Stimulated activated effector memory CD8-positive, alpha-beta T cell treated with anti-CD3 and anti-CD28 coated beads, Interleukin-12 subunit alpha, Interleukin-12 subunit beta, amount 100 ng/mL, for 72 hours (primary cell): Measurements from ENCODE around the gene NPC2.

ENCODE experiments used
- ATAC-seq: fragments of 150-1000 bp; cut with Tn5 transposase; 2 replicates; pipeline ENCODE4 v1.10.0; 2021
- DNase-seq, 2 donors: peaks; one replicate each; pipeline ENCODE4 v3.0.0; 2021 to 2022; ENCODE audit warnings: low spot score in 2 of 2
- H3K27ac Mint-ChIP-seq: one replicate; pipeline ENCODE4 v1.8.0; 2022; ENCODE audit warnings: mild to moderate bottlenecking, mixed read lengths
- H3K36me3 Mint-ChIP-seq: one replicate; pipeline ENCODE4 v1.8.0; 2022; ENCODE audit warnings: mild to moderate bottlenecking, mixed read lengths
- H3K4me1 Mint-ChIP-seq: one replicate; pipeline ENCODE4 v1.8.0; 2022; ENCODE audit warnings: mixed read lengths
- H3K4me3 Mint-ChIP-seq: one replicate; pipeline ENCODE4 v1.8.0; 2022; ENCODE audit warnings: mild to moderate bottlenecking, mixed read lengths
- H3K9me3 Mint-ChIP-seq: one replicate; pipeline ENCODE4 v1.8.0; 2022; ENCODE audit warnings: mixed read lengths

Gene NPC2

DNA sequence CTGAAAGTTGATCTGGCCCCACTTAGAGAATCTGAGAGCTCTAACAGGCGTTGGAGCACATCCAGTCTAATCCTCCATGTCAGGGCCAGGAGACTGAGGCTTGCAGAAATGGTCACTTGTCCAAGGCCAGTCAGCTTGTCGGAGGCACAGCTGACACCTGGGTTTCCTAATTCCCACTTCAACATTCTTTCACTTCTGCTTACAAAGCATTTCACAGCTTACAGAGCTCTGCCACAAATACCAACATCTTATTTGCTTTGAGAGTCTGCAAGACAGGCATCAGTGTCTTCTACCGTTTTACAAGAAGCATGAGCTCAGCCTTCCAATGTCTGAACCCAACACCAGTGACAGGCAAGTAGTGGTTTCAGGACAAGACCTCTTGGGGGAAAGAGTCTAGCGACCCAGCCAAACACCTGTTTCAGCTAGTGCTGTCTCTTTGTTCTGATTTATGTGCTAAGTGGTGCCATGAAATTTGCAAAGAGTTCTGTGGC is 32.3 kb upstream of the NPC2 start:
- H3K4me3 Mint-ChIP-seq: no peak overlapping the region
- H3K36me3 Mint-ChIP-seq: no peaks in the 10 kb centered on the region
- no peak overlapping the region for H3K27ac Mint-ChIP-seq
- no peaks in the 10 kb centered on the region for H3K9me3 Mint-ChIP-seq
- ATAC-seq: no peak
- H3K4me1 Mint-ChIP-seq: no peaks in the 10 kb centered on the region
- no peak for DNase-seq

DNA sequence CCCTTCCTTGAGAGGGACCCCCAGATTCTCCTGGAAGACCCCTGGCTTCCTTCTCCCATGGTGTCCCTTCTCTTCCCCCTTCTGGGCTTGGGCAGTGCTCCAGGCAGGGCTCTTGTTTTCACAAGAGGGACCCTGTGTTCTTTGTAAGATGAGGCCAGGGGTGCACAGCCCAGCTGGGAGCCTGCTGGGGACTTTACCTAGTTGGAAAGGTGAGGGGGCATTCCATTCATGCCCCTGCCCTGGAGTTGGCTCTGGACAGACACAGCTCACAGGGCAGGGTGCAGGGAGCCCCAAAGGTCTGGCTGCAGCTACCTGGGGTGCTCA is 31.7 kb upstream of the NPC2 start:
- Mint-ChIP-seq H3K4me1 (no peaks in the 10 kb centered on the region), H3K27ac (no peak overlapping the region), H3K36me3 (no peaks in the 10 kb centered on the region), H3K9me3 (no peaks in the 10 kb centered on the region), H3K4me3 (no peak overlapping the region)
- DNase-seq (no peak), ATAC-seq (no peak)

DNA sequence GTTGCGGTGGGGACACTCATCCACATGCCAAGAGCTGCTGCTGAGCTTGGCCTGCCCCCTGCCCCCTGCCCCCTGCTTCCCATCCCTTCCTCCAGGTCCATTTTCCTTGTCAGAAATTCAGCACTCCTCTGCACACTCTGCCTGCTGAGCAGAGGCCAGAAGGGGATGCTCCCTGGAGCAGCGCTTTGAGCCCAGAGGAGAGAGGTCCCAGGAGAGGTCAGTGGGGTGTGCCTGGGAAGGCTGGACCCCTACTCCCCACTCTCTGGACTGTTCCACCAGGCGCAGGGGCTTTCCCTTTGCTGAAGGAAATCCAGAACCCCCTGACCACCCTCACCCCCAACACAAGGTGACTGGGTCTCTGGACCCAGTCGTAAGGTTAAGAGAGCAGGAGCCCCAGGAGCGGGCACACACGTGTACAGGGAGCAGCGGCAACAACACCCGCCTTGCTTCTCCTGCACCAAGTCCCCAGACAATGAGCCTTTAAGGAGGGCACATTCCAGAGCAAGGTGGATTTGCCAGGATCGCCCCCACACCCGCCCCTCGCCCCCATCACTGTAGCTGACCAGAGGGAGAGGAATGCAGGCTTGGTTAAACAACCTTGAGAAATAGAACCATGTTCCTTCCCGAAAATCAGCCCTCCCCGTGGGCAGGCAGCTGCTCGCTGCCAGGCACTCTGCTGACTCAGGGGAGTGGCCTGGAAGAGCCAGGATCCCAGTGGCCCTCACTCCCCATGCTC is 31.1 kb upstream of the NPC2 start:
- Mint-ChIP-seq H3K9me3 (no peaks in the 10 kb centered on the region), H3K36me3 (no peaks in the 10 kb centered on the region), H3K4me3 (no peak overlapping the region), H3K4me1 (no peaks in the 10 kb centered on the region), H3K27ac (no peak overlapping the region)
- ATAC-seq (no peak), DNase-seq (no peak)

DNA sequence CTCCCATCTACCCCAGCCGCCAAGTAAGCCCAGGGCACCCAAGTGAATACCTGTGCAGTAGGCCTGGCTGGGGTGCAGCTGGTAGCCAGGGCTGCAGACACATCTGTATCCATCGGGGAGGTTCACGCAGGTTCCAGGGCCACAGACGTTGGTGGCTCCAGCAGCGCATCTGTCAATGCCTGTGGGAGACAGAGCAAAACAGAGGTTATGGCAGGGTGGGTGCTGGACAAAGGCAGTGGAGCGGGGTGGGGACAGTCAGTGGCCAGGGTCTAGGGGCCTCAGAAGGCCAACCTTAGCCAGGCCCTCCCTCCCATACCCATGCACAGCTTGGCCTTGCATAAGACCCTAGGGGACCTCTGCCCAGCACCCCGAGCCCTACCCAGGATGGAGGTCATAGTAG is 29.6 kb upstream of the NPC2 start:
- Mint-ChIP-seq H3K9me3 (no peaks in the 10 kb centered on the region), H3K27ac (no peak overlapping the region), H3K4me3 (no peak overlapping the region), H3K4me1 (peaks cover 5% of the 10 kb centered on the region), H3K36me3 (no peaks in the 10 kb centered on the region)
- DNase-seq (no peak), ATAC-seq (no peak)

DNA sequence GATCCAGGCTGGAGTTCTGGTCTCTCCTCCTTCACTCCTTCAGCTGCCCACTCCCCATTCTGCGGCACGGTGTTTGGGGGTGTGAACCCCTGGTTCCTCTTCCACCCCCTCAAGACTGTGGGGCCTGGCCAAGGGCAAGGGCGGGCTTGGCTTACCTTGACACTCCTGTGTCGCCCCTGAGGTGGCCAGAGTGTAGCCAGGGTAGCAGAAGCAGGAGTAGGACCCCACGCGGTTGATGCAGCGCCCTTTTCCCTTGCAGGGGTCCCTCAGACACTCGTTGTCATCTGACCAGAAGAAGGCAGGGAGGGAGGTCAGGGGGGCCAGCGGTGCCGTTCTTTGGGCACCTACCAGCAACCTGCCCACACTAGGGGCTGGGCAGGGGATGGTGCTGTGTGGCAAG is 28.7 kb upstream of the NPC2 start:
- Mint-ChIP-seq H3K9me3 (no peaks in the 10 kb centered on the region), H3K4me3 (no peak overlapping the region), H3K27ac (no peak overlapping the region), H3K4me1 (peaks cover 5% of the 10 kb centered on the region), H3K36me3 (no peaks in the 10 kb centered on the region)
- no peak for DNase-seq
- ATAC-seq: no peak

DNA sequence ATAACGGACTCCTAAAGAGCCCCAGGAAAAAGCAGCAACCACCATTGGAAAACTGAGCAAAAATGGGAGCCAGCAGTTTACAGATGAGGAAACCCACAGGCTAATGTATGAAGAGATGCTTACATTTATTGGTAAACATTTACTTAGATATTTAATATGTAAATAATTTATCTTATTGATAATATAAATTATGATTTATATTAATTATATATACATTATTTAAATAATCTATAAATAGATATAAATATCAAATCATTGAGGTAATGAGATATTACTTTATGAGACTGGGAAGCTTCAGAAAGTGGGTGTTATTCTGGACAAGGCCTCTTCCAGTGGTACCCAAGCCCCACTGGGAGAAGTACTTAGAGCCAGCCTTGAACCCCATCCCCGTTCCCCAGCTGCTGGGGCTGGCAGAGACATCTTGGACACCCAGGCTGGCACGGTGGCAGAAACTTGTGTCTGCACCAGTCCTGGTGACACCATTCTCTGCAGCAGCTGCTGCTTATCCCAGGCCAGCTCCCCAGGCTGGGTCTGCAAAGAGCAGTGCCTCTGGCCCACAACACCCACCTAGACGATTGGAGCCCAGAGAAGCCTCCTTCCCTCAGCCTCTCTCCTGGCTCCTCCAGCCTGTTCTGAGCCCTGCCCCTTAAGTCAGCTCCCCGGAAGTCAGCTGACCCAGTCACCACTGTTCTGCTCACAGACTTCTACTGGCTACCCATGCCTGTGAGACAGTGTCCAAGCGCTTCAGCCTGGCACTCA is 26.4 kb upstream of the NPC2 start:
- Mint-ChIP-seq H3K4me3 (no peak overlapping the region), H3K4me1 (peaks cover 9% of the 10 kb centered on the region), H3K36me3 (no peaks in the 10 kb centered on the region), H3K9me3 (no peaks in the 10 kb centered on the region), H3K27ac (no peak overlapping the region)
- DNase-seq (no peak), ATAC-seq (no peak)

DNA sequence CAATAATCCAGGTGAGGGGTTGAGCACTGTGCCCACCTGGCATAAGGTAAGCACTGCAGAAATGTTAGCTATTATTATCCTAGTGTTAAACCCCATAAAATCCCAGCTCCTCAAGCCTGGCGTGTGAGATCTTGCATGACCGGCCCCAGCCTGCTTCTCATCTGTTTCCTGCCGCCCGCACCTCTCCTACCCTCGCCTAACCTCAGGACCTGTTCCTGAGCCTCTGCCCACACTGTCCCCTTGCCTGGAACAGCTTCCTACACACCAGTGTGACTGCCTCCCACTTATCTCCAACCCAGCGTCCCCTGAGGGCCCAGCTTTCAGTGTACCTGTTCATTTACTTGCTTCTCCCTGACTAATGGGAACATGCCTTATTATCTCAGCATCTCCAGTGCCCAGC is 25.1 kb upstream of the NPC2 start:
- no peak for DNase-seq
- Mint-ChIP-seq H3K36me3 (no peaks in the 10 kb centered on the region), H3K4me1 (peaks cover 11% of the 10 kb centered on the region), H3K4me3 (no peak overlapping the region), H3K9me3 (no peaks in the 10 kb centered on the region), H3K27ac (no peak overlapping the region)
- ATAC-seq: no peak

DNA sequence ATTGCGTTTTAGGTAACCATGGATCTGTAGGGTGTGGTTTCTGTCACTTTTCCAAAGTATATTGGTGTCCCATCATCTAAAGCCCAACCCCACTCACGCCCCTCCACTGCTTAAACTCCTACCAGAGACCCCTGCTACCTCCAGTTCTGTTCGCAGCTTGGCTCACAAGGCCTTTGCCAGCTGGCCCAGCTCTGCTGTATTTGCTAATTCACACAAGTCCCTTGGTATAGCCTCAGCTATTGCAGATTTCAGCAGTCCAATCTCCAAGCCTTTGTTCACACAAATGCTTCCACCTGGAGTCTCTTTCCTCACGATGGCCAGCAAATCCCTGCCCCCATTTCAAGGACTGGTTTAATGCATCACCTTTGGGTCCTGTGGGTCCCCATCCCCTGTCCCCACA is 24.6 kb upstream of the NPC2 start:
- DNase-seq: no peak
- no peak for ATAC-seq
- no peak overlapping the region for H3K27ac Mint-ChIP-seq

DNA sequence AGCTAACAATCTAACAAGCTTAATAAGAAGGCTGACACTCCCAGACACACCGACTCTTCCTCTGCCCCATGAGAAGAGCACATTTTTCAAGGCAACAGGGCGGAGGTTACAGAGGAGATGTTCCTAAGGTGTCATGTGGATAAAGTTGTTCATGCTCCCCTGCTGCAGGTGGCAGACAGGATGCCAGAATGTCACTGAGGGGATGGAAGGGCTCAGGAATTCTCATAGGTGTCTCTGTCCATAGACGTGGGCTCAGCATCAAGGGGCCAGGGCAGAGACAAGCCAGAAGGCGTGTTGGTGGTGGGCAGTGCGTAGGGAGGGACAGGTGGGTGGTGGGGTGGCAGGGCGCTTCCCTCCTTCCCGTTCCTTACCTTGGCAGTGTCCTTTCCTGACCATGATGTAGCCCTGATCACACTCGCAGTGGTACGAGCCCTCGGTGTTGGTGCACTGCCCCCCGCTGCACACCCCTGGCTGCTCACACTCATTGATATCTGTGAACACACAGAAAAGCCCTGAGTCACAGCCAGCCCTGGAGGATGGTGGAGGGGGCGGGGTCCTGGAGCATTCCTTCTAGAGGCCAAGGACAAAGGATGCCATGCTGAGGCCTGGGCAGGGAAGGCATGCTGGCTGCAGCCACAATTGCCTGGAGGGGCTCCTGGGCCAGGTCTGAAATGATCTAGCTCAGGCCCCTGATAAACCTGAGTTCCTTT is 23.5 kb upstream of the NPC2 start:
- DNase-seq (no peak), ATAC-seq (no peak)
- Mint-ChIP-seq H3K9me3 (no peaks in the 10 kb centered on the region), H3K36me3 (no peaks in the 10 kb centered on the region), H3K4me3 (no peak overlapping the region), H3K27ac (no peak overlapping the region), H3K4me1 (peaks cover 11% of the 10 kb centered on the region)

More for the DNA sequence above, 24.6 kb upstream of the NPC2 start:
- no peaks in the 10 kb centered on the region for H3K9me3 Mint-ChIP-seq
- H3K4me3 Mint-ChIP-seq: no peak overlapping the region
- H3K4me1 Mint-ChIP-seq: peaks cover 11% of the 10 kb centered on the region
- H3K36me3 Mint-ChIP-seq: no peaks in the 10 kb centered on the region

DNA sequence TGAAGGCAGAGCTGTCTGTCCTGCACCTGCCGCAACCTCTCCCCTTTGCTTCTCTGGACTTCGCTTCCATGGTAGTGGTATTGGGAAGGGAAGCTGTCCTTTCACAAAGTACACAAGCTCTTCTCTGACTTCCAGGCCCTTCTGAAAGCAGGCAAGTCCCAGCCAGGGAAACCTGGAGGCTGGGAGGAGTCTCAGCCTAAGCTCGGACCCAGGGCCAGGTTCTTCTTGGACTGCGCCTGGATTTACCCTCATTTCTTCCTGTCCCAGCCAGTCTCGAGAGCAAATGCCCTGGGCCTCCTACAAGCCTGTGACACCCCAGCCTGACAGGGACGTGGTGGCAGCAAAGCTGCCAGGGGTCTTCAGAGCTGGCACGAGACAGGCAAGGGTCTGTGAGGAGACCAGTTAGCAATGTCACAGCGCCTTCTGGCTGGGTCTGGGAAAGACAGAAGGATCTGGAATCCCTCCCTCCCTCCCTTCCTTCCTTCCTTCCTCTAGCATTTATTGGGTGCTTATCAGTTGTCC is 22.8 kb upstream of the NPC2 start:
- DNase-seq (no peak), ATAC-seq (no peak)
- H3K9me3 Mint-ChIP-seq: no peaks in the 10 kb centered on the region
- peaks cover 11% of the 10 kb centered on the region for H3K4me1 Mint-ChIP-seq
- H3K27ac Mint-ChIP-seq: no peak overlapping the region
- H3K4me3 Mint-ChIP-seq: no peak overlapping the region
- H3K36me3 Mint-ChIP-seq: no peaks in the 10 kb centered on the region

DNA sequence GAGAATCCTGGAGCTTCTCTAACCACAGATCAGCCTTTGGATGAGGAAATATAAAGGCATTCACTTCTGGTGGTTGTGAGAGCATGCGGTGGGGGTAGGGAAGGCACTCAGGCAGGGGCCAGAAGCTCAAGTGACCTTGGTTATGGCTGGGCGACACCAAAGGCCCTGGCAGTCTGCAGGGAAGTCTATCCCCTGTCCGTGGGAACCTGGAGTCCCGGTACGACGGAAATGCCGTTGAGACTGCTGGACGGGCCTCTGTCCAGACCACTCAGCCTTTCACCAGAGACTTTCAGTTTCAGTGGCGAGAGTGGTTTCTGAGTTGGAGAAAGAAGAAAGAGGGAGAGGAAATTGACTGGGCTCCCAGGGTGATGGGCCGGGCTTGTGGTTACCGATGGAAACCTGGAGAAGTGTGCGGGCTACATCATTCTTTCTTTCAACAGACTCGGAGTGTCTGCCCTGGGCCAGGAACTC is 21.4 kb upstream of the NPC2 start:
- Mint-ChIP-seq H3K36me3 (no peaks in the 10 kb centered on the region), H3K4me3 (no peak overlapping the region), H3K9me3 (no peaks in the 10 kb centered on the region), H3K27ac (no peak overlapping the region), H3K4me1 (peaks cover 11% of the 10 kb centered on the region)
- ATAC-seq: no peak
- DNase-seq: no peak

DNA sequence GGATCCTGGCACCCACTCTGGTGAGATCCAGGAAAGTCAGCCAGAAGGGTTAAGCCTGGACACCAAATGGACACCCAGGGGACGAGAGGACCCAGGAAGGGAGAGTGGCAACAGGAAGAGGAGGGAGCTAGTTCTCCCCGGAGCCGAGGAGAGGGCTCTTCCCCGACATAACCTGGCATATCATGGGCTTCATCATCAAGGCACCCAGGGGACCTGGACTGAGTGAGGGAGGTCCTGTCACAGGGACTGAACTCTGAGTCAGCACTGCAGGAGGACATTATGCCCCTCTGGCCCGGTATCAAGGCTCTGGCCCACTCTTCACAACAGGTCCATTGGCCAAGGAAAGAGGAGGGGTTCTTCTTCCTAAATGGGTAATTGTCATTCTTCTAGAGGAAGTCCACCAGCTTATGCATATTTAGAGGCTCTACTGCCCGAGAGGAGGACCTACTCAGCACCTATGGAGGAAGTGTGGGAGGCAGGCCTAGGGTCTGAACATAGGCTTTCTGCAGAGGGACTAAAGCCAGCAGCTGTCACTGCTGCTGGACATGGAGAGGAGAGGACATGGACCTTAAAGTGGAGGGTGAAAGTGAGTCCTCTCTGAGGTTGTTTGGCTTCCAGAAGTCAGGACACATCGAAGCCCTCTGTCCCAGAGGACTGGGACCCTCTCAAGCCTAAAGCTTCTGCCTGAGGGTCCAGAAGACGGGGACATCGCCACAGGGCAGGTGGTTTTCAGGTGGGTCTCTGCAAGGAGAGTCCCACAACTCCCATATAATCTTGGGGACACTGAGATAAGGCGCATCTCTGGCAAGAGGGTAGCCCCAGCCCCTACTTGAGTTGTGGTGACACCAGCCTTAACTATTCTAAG is 19.1 kb upstream of the NPC2 start:
- Mint-ChIP-seq H3K27ac (no peak overlapping the region), H3K9me3 (no peaks in the 10 kb centered on the region), H3K36me3 (no peaks in the 10 kb centered on the region), H3K4me3 (no peak overlapping the region), H3K4me1 (peaks cover 11% of the 10 kb centered on the region)
- ATAC-seq (no peak), DNase-seq (no peak)

DNA sequence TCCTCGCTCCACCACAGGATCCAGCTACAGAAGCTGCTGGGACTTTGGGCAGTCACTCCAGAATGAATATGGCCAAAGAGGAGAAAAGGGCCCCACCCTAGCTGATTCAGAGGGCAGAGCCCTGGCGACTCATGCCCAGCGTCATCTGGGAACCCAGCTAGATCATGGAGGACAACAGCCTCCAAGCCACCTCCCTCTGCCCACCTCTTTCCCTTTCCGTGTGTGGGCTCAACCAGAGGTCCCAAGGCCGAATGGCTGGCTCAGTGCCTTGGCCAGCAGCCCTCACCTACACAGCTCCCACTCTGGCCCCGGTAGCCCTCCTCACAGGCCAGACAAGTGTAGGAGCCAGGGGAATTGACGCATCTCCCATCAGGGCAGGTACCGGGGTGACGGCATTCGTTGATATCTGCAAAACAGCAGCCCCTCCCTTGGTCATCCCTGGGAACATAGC is 17.9 kb upstream of the NPC2 start:
- no peak overlapping the region for H3K27ac Mint-ChIP-seq
- H3K36me3 Mint-ChIP-seq: no peaks in the 10 kb centered on the region
- DNase-seq (no peak), ATAC-seq (no peak)
- no peak overlapping the region for H3K4me3 Mint-ChIP-seq
- H3K9me3 Mint-ChIP-seq: no peaks in the 10 kb centered on the region
- H3K4me1 Mint-ChIP-seq: peaks cover 11% of the 10 kb centered on the region

DNA sequence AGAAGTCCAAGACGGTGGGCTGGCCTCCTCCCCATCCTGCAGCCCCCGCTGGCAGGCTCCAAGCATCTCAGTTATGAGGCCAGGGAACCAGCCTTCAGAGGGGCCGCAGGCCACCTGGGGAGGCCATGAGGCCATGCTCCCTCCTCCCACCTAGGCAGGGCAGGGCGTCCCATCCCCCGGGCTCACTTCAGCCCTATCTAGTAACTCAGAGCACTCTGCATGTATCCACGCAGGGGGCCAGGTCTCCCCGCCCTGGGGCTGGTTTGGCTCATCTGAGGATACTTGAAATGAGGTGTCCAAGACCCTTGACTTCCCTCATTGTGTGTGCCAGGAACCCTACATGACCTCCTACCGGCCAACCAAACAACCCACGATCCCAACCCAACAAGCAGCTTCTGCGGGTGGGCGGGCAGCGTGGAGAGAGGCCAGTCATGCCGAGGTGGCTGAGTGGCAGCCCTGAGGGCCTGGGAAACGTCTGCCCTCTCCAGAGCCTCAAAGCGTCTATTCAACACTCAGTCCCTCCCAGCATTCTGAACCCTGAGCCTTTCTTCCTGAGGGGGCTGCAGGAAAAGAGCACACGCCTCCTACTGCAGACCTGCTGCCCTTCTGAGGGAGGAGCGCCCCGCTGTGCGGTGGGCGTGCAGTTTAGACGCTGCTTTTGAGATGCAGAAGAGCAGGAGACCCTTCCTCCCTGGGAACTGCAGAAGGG is 17.3 kb upstream of the NPC2 start:
- no peaks in the 10 kb centered on the region for H3K9me3 Mint-ChIP-seq
- H3K4me1 Mint-ChIP-seq: peaks cover 11% of the 10 kb centered on the region
- DNase-seq: no peak
- no peak overlapping the region for H3K27ac Mint-ChIP-seq
- no peaks in the 10 kb centered on the region for H3K36me3 Mint-ChIP-seq
- H3K4me3 Mint-ChIP-seq: no peak overlapping the region
- no peak for ATAC-seq
